NAMALWA (cell line): ENCODE results near the gene ENO3.
"Not testable (repeated sequence)": the region's sequence is repeated elsewhere in the genome, so short reads cannot be mapped to it uniquely, and the experiment has no call there.

Experiments
- DNase-seq: peaks from one replicate; pipeline ENCODE4 v3.0.0-alpha.2; 2015; ENCODE audit warnings: low spot score

The ENO3 gene

DNA sequence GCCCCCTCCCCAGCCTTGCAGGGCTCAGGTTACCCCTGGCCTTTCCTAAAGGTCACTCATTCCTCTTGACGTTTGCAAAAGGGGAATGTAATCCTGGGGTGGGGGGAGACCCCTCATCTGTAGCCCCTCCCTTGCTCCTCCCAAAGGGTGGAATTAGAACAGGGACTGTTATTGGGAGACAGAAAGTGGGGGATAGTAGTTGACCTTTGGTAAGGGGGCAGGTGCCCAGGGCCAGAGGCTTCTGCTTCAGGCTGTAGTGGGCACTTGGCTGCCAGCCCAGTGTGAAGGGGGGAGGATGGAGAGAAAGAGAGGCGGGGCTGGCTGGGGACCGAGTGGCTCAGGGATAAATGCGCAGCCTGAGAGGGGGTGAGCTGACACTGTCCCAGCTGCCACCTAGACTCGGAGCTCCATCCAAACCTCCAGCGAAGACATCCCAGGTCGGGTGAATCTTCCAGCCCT, at the start of gene ENO3:
Gene ENO3 (plus strand): TSS at position 374 of the 459 bp plus-strand sequence. CDS start 711 bp downstream, outside the sequence.
- no peak for DNase-seq

DNA sequence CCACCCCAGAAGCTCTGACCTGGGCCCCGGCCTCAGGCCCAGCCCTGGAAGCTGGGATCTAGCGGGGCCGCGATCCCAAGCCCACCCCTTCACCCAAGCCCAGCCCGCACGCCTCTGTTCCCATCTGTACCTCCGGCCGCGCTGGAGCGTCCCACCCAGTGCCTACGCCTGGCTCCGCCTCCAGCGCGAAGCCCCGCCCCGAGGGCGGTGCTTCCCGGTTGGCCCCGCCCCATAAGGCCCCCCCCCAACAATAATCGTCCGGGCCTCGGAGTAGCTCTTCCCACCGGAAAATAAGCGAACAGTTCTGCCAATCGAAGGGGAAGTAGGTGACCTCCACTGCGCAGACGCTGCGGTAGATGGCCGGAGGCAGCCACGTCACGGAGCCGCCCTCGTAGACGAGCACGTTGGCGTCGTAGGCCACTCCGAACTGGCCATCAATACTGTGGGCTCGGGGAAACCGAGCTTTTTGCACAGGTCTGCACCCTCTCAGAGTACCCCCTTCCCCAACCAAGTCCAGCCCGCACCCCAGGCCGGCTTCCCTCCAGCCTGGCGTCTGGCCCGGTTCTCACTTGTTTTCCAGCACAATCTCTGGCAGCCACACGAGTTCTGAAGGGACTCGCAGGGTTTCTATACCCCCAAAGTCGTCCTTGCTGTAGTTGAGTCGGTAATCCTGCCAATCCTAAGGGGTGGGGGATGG, 49.1 kb upstream of the ENO3 start:
- no peak for DNase-seq

DNA sequence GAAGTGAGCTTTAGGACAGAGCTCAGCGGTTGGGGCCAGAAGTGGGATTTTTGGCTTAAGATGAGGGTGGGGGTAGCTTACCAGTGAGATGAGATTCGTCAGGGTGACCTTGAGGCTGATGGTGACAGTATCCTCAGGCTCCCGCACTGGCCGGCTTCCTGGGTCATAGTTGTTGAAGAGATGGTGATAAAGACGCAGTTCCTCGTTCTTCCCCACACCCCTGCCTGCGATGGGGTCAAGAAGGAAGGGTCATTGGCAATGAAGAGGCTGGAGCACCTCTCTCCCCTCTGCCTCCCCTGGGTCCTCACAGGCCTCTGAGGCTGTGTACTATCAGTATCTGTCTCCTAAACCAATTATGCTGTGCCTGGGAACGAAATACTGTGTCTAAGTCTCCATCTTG, 48.4 kb upstream of the ENO3 start:
- no peak for DNase-seq

DNA sequence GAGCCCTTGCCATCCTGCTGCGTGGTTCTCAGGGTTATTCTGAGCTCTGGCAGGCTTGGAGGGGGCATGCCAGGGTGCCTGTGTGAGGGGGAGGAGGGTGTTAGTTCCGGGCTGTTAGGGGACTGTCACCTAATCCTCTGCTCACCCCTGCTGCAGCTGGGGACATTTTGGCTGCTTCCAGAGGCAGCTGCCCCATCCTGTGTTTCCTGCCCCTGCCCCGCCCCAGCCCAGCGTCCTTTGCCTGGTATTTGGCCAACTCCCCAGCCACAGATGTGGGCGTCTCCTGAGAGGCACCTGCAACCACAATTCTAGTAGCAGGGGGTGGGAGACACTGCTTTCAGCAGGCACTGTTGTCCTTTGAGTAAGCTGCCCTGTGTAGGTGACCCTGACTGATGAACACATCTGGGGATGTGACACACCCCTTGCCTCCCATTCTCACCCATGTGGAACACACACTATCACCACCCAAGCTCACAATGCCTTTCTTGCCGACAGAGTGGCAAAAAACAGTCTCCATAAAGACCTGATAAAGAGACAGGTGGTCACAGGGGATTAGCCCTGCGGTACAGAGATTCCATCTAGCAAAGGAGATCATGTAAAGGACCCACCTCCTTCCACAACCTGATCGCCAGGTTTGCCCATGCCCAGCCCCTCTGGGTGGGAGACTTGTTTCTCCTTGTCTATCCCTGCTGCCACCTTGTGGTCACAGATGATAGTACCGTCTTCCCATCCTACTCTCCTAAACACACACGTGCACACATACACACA, 47.7 kb upstream of the ENO3 start, which contains the start of gene CHRNE:
Gene CHRNE (minus strand): TSS at position 48 of the 768 bp plus-strand sequence. CDS start 35 bp downstream, at position 13.
- peak; percentile 72 for DNase-seq

DNA sequence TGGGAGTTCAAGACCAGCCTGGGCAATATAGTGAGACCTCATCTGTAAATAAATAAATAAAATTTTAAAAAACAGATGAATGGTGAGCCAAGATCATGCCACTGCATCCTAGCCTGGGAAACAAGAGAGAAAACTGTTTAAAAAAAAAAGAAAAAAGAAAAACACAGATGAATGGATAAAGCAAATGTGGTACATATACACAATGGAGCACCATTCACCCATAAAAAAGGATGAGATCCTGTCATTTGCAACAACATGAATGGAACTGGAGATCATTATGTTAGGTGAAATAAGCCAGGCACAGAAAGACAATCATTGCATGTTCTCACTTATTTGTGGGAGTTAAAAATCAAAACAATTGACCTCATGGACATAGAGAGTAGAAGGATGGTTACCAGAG, 44.3 kb upstream of the ENO3 start:
- DNase-seq, result not testable (repeated sequence)

DNA sequence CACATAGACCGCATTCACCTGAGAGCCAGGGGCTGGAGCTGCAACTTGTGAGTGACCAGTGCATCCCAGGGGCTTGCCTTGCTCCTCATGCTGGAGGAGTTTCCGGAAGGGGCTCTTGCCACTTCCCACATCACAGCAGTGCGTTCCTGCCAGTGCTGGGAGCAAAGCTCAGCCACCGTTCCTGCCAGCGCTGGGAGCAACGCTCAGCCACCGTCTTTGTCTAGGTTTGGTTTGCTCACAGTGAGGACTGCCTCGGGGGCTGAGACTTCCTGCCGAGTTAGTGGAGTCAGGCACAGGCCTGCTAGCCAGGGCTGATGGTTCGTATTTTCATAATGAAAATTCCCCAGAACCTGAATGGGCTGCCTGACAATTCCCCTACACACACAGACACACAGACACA, 42.6 kb upstream of the ENO3 start:
- DNase-seq, result no peak

DNA sequence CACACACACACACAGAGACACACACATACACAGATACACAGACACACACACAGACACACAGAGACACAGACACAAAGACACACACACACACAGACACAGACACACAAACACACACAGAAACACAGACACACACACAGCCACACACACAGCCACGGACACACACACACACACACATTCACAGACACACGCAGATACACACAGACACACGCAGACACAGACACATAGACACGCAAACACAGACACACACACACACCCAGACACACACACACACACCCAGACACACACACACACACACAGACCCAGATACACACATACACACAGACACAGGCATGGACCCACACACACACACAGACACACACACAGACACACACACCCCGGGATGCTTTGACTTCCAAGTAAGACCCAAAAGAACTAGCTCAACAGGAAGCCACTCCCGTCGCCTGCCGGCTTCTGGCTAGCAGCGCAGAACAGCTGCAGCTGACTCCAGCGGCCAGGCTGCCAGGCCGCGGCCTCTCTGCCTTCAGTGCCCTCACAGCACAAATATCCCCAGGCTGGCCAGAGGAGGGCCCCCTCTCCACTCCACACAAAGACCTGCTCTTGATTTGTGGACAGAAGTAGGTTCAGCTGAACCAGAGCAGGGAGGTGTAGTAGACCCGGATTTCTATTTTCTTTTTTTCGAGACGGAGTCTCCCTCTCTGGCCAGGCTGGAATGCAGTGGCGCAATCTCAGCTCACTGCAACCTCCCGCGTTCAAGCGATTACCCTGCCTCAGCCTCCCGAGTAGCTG, 42.0 kb upstream of the ENO3 start:
- peak; percentile 79 for DNase-seq

DNA sequence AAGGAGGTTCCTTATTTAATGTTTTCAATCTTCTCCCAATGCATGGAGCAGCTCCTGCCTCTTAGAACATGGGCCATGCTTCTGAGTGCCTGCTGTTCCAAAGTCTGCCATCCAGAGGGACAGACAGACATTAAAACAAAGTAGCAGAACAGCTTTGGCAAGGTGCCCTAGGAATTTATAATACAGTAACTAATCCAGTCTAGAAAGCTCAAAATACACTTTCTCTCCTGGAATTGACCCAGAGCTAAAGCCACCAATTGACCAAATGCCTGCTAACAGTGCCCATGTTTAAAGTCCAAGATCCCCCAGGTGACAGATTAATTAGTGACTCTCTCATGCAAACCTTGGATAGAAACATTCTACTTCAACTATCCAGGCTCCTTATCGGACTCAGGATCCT, 36.9 kb upstream of the ENO3 start:
- DNase-seq, result no peak

DNA sequence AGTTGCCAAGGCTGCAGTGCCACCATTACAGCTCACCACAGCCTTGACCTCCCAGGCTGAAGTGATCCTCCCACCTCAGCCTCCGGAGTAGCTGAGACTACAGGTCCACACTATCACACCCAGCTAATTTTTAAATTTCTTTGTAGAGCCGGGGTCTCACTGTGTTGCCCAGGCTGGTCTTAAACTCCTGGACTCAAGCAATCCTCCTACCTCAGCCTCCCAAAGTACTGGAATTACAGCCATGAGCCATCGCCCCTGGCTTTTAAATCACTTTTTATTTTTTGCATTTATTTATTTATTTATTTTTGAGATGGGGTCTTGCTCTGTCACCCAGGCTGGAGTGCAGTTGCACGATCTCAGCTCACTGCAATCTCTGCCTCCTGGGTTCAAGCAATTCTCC, 36.4 kb upstream of the ENO3 start:
- DNase-seq, result not testable (repeated sequence)

DNA sequence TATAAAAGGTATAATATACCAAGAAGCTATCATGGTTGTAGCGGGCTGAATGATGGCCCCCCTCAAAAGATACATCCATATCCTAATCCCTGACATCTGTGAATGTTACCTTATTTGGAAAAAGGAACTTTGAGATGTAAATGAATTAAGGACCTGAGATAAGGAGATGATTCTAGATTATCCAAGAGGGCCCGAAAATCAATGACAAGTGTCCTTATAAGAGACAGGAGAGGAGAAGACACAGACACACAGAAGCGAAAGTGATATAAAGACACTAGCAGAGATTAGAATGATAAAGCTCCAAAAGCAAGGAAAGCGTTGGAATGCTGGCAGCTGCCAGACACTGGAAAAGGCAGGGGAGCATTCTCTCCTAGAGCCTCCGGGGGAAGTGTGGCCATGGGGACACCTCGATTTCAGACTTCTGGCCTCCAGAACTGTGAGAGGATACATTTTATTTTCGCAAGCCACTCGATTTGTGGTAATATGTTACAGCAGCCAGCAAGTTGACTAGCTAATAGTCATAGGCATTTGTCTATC, 31.3 kb upstream of the ENO3 start:
- no peak for DNase-seq

DNA sequence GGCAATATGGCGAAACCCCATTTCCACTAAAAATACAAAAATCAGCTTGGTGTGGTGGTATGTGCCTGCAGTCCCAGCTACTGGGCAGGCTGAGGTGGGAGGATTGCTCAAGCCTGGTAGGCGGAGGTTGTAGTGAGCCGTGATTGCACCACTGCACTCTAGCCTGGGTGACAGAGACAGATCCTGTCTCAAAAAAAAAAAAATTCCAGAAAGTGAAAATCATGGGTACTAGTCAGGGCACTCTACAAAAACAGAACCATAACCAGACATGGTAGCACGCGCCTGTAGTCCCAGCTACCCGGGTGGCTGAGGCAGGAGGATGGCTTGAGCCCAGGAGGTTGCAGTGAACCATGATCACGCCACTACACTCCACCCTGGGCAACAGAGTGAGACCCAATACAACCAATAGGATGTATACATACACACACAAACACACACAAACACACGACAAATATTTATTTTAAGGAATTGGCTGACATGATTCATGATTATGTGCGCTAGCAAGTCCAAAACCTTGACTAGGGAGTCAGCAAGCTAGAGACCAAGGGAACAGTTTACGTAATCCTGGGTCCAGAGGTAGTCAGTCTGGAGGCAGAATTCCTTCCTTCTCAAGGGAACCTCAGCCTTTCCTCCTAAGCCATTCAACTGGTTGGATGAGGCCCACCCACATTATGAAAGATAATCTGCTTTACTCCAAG, 30.4 kb upstream of the ENO3 start:
- no peak for DNase-seq

DNA sequence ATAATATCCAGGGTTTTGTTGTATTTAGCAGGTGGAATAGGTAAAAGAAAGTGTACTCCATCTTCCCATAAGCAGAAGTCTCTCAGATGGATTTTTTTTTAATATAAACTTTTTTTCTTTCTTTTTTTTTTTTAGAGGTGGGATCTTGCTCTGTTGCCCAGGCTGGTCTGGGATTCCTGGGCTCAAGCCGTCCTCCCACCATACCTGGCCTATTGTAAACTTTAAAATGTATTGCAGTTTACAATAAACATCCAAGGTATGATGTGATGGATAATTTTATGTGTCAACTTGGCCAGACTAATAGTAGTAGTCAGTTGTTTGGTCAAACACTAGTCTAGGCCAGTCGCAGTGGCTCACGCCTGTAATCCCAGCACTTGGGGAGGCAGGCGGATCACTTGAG, 29.6 kb upstream of the ENO3 start:
- DNase-seq, result no peak

DNA sequence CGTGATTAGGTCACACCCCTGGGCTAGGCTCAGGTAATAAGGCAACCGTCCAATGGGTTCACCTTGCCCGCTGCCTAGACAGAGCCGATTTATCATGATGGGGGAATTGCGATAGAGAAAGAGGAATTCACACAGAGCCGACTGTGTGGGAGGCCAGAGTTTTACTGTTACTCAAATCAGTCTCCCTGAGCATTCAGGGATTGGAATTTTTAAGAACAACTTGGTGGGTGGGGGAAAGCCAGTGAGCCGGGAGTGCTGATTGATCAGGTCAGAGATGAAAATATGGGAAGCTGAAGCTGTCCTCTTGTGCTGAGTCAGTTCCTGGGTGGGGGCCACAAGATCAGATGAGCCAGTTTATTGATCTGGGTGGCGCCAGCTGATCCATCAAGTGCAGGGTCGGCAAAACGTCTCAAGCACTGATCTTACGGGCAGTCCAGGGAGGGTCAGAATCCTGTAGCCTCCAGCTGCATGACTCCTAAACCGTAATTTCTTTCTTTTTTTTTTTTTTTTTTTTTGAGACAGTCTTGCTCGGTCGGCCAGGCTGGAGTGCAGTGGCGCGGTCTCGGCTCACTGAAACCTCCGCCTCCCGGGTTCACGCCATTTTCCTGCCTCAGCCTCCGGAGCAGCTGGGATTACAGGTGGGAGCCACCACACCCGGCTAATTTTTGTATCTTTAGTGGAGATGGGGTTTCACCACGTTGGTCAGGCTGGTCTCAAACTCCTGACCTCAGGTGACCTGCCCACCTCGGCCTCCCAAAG, 24.2 kb upstream of the ENO3 start:
- DNase-seq, result not testable (repeated sequence)

DNA sequence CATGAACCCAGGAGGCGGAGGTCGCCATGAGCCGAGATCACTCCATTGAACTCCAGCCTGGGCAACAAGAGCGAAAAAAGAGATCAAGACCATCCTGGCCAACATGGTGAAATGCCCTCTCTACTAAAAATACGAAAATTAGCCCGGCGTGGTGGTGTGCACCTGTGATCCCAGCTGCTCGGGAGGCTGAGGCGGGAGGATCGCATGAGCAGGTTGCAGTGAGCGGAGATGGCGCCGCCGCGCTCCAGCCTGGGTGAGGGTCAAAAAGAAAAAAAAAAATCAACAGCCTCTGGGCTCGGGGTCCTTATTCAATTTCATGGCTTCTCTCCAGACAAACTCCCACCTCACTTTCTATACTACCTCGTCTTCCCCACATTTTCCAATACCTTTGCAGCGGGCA, 22.0 kb upstream of the ENO3 start:
- DNase-seq, result no peak

DNA sequence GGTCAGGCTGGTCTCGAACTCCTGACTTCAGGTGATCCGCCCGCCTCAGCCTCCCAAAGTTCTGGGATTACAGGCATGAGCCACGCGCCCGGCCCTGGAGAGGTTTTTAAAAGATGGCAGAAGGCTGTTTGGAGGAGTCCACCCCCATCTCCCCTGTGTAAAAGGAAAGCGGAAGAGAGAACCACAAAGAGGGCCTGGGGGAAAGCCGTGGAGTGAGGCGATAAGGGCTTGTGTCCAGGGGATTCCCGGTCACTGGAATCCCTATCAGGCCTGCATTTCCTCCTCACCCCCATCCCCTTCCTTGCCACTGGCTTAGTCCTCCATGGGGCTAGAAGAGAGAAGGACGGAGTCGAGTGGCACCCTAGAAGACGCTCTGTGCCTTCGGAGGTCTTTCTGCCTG, 19.0 kb upstream of the ENO3 start, which contains the start of gene GP1BA:
Gene GP1BA (plus strand): TSS at position 315 of the 400 bp plus-strand sequence. CDS start 328 bp downstream, outside the sequence.
- DNase-seq, result no peak

DNA sequence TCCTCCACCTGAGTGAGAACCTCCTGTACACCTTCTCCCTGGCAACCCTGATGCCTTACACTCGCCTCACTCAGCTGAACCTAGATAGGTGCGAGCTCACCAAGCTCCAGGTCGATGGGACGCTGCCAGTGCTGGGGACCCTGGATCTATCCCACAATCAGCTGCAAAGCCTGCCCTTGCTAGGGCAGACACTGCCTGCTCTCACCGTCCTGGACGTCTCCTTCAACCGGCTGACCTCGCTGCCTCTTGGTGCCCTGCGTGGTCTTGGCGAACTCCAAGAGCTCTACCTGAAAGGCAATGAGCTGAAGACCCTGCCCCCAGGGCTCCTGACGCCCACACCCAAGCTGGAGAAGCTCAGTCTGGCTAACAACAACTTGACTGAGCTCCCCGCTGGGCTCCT, 18.2 kb upstream of the ENO3 start:
- no peak for DNase-seq

DNA sequence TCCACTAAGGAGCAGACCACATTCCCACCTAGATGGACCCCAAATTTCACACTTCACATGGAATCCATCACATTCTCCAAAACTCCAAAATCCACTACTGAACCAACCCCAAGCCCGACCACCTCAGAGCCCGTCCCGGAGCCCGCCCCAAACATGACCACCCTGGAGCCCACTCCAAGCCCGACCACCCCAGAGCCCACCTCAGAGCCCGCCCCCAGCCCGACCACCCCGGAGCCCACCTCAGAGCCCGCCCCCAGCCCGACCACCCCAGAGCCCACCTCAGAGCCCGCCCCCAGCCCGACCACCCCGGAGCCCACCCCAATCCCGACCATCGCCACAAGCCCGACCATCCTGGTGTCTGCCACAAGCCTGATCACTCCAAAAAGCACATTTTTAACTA, 17.3 kb upstream of the ENO3 start:
- no peak for DNase-seq

DNA sequence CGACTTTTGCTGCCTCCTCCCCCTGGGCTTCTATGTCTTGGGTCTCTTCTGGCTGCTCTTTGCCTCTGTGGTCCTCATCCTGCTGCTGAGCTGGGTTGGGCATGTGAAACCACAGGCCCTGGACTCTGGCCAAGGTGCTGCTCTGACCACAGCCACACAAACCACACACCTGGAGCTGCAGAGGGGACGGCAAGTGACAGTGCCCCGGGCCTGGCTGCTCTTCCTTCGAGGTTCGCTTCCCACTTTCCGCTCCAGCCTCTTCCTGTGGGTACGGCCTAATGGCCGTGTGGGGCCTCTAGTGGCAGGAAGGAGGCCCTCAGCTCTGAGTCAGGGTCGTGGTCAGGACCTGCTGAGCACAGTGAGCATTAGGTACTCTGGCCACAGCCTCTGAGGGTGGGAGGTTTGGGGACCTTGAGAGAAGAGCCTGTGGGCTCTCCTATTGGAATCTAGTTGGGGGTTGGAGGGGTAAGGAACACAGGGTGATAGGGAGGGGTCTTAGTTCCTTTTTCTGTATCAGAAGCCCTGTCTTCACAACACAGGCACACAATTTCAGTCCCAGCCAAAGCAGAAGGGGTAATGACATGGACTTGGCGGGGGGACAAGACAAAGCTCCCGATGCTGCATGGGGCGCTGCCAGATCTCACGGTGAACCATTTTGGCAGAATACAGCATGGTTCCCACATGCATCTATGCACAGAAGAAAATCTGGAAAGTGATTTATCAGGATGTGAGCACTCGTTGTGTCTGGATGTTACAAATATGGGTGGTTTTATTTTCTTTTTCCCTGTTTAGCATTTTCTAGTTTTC, 16.5 kb upstream of the ENO3 start:
- DNase-seq, result no peak

DNA sequence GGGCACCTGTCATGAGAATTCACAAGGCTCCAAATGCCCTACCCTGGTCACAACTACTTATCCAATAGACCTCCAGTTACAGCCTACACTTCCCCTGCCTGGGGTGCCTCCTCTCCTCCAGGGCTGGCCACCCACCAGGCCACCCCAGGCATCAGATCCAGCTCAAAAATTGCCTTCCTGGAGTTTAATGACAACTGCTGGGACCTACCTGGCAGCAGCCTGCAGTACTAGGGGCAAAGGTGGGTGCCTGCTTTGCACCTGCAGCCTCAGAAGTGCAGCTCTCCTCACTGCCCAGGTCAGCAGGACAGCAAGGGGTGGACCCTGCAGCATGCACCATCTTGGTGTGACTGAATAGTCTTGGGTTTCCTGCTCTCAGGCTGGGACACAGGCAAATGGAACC, 15.3 kb upstream of the ENO3 start:
- DNase-seq, result no peak

DNA sequence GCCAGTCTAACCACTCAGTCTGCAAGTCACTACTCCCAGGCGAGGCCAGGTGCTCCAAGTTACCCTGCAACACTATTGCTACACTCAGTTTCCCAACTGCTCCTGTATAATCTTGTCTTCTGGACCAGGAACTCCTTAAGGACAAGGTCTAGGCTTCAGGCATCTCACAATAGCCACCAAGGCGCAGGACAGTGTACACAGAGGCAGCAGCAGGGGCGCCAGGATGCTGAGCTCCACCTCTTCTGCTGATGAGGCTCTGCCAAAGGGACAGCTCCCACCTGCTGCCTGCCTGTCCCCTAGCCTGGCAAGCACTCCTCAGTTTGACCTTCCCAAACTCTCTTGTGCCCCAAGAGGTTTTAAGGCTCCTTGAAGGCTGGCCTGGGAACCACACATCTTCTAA, 14.5 kb upstream of the ENO3 start:
- no peak for DNase-seq
